OCI-M2 (cell line): ENCODE measurements around the gene CACFD1.

Experiments
- DNase-seq: peaks from one replicate; lab custom pipeline; 2025; ENCODE audit not compliant: unreplicated experiment; lab: John Stamatoyannopoulos, UW

CACFD1 gene

GRCh38 chr9:133496861-133497842 lies 37.4 kb downstream of the CACFD1 start:
- DNase-seq: no peak

- no peak for DNase-seq
Measured at GRCh38 chr9:133499132-133499891, 39.5 kb downstream of the CACFD1 start.

DNA sequence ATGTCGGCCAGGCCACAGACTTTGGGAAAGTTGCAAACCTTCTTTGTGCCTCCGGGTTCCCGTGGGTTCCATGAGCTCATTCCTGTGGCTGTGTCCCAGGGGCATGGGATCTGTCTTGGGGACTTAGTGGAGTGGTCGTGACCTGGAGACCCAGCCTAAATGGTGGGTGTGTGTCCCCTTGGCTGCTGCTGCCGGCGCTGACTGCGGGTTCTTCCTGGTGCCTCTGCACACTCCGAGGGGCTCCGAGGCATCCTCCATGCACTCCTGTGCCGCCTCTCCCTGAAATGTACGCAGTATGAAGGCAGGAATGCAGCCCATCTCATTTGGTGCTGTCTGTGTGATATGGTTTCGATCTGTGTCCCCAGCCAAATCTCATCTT lies 40.1 kb downstream of the CACFD1 start:
- DNase-seq: no peak

GRCh38 chr9:133502112-133502511 lies 42.3 kb downstream of the CACFD1 start:
- DNase-seq: no peak

GRCh38 chr9:133505186-133505830 lies 45.5 kb downstream of the CACFD1 start:
- DNase-seq: no peak

DNA sequence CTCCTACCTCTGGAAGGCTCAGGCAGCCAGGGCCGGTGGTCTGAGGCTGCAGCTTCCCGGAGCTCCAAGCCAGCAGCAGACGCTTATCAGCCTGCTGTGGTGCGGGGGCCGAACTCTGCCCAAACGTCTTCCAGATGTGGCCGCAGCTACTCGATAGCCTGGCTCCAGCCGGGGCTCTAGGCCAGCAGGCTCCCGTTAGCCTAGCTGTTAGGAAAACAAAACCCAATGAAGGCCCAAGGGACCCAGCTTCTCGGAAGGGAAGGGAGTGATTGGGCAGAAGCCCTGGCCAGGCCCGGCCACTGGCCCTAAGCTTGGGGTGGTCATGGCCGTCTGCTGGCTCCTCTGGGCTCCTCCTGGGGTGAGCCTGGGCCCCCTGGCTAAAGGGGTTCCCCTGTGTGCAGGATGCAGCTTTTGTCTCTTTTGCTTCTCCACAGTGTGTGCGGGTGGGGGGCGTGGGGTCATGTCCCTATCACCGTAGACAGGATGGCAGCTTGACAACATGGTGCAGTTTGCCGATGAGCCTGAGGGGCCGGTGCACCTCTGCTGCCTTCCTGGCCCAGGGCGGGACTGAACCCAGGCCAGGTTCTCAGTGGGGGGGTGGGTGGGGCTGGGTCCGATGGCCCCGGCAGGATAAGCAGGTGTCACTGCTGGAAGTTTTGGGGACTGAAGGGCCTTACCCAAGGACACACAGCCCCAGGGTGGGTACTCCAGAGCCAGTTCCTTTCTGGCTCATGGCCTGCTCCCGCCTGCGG lies 46.3 kb downstream of the CACFD1 start:
- DNase-seq: no peak

- DNase-seq: no peak
Measured at GRCh38 chr9:133506653-133507038, 46.9 kb downstream of the CACFD1 start.

DNA sequence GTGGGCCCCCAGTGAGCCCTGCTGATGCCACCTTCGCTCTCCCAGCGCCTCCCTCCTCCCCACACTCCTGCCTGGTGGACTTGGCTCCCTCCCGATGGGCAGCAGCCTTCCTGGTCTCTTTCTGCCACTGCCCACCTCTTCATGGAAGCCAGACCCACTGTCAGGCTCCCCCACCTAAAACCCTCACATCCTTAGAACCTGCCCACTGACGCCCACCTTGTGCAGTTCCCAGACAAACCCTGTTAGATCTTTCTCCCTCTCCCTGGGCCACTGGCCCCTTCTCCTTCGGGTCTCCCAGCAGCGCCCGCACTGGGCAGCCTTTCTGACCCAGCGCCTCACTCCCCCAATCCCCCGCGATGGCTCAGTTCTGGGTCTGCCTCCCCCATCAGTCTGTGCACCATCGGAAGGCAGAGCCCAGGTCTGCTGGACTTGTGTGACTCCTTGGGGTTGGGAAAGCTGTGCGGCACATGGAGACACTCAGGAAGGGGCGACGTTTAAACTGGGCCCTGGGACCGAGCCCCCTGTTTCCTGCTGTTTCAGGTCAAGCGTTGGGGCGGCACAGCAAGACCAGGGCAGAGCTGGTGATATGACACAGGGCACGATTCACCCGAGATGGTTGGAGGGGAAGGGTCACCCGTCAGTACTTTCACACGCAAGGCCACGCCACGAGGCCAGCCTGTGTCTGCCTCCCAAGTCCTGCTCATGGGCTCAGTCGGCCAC lies 47.6 kb downstream of the CACFD1 start:
- no peak for DNase-seq

DNA sequence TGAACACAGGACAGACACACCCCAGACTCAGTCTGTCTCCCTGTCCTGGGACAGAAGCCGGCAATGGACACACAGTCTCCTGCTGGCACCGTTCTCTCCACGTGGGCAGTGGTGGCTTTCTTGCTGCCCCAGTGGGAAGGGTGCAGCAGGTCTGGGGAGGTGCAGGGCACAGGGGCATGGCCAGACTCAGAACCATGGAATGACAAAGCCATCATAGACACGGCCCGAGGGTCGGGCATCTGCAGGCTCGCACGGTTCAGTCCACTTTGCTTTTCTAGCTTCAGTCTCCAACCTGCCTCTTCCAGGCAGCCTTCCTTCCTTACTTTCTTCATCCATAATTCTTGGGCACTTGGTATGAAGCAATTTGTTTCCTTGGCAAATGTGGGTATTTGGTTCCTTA lies 48.3 kb downstream of the CACFD1 start:
- DNase-seq: no peak

GRCh38 chr9:133509179-133510083 lies 49.7 kb downstream of the CACFD1 start:
- DNase-seq: no peak

GRCh38 chr9:133510926-133511505 lies 51.2 kb downstream of the CACFD1 start:
- DNase-seq: no peak

DNA sequence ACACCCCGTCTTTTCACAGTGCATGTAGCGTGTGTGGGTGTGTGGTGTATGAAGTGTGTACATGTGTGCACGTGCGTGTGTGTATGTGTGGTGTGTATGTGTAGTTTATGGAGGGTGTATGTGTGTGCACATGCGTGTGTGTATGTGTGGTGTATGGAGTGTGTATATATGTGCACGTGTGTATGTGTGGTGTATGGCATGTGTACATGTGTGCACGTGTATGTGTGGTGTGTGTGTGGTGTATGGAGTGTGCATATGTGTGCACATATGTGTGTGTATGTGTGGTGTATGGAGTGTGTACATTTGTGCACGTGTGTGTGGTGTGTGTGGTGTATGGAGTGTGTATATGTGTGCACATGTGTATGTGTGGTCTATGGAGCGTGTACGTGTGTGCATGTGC lies 51.8 kb downstream of the CACFD1 start:
- no peak for DNase-seq

- DNase-seq: no peak
Measured at GRCh38 chr9:133512253-133513213, 52.8 kb downstream of the CACFD1 start.

DNA sequence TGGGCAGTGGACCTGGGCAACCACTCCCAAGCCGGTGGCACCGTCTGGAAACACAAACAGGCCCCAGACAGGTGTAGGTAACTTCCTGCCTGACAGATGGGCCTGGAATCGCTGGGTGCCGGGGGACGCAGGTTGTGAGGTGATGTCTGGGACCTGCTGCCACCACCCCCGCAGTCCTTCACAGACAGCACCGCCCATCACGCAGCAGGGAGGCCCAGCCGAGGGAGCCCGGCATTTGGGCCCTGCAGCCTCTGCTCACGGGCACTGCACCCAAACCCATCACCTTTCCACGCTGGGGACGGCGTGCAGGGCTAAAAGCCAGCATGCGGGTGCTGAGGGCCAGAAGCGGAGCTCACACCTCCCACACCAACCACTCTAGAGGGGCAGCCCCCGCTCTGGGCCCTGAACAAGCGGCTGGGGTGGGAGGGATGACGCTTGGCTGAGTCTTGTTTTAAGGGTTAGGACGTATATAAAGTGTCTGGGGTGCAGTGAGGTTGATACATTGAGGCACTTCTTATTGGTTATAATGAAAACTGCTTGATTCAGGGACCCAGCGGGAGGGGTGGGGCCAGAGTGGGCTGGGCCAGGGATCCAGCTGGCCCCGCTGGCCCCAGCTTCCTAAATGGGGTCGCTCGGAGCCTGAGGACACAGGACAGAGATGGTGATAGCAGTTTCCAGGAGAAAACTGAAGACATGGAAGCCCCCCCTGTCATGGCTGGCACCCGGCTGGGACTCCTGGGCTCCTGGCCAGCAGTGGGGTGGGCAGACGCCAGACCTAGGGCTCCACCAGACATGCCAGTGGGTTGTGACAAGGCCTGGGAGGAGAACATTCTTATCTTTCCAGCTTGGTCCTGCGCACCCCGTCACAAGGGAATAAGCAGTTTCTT lies 53.7 kb downstream of the CACFD1 start:
- DNase-seq: no peak

DNA sequence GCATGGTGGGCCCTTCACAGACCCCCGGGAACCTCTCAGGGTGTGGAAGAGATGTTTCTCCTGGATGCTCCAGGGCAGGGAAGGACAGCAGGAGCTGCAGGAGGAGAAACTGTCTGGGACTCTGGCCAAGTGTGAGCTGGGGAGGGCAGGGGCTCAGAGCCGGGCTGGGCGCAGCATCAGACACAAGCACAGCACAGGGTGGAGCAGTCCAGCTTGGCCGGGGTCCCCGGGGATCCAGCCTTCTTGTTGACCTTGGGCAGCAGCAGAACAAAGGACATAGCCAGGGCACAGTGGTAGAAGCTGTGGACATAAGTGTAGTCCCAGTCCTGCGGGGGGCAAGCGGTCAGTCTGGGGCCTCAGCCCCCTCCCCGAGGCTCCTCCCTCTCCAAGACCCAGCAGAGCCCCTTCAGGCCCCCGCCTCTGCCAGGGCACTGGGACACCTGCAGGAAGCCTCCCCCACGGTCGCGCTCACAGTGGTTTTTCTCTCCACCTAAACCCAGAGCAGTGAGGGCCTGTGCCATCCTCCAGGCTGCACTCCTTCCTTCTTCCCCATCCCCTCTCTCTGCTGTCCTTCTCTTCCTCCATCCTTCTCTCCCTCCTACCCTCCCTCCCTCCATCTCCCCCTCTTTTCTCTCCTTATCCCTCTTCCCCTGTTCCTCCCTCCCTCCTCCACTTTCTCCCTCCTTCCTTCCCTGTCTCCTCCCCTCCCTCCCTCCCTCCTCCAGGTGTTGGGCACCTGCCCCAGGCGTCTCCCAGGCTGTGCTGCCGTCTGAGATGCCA lies 54.9 kb downstream of the CACFD1 start:
- no peak for DNase-seq

DNA sequence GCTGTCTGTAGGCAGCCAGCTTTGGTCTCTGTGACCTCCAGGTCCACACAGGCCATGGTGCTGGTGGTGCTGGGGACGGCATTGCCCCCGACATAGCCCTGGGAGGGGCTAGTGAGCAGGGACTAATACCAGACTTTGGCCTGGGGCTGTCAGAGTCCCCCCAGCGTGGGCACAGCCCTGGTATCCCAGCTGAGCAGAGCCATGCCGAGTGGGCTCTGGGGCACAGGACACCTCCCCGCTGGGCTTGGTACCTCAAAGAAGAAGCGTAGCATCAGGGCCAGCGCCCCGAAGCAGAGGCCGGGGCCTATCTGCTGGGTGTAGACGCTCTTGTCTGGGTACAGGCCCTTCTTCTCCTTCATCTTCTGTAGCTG lies 55.4 kb downstream of the CACFD1 start:
- DNase-seq: no peak
